Measurements from ENCODE around the gene NEAT1. TPM values are rescaled to one million over a fixed set of nuclear protein-coding genes. Genes with fewer than 3 reads are reported as not detected.

Gene NEAT1
- total and polyA plus RNA-seq, 5 experiments from 2014 or later, result 1.3 to 414 (median 2.9) TPM

GRCh38 chr11:65390099-65390941 lies 32.3 kb upstream of the NEAT1 start:
- peak overlapping the region in 8 of 10 donors; percentile 4 to 68 (median 44) for H3K27ac Mint-ChIP-seq
- no peaks in the 10 kb centered on the region for H3K9me3 Mint-ChIP-seq
- peak overlapping the region in 8 of 10 donors; percentile 9 to 50 (median 34) for H3K4me3 Mint-ChIP-seq
- H3K27me3 Mint-ChIP-seq, result no peaks in the 10 kb centered on the region
- peaks cover 0 to 22% (median 0%) of the 10 kb centered on the region in 3 donors for H3K36me3 Mint-ChIP-seq
- DNase-seq (peak in 1 of 10 donors; percentile 7), ATAC-seq (no peak)
- POLR2A ChIA-PET, result interaction anchor here (0.6 to 17.5 kb wide), 8 partner anchors 9 to 1011 kb away, joined by 3 to 396 read pairs (median 4); partner anchors contain the start of genes MALAT1 and NEAT1
- H3K4me1 Mint-ChIP-seq, result peaks cover 20 to 64% (median 54%) of the 10 kb centered on the region in 4 donors

GRCh38 chr11:65390996-65391395 lies 31.6 kb upstream of the NEAT1 start:
- H3K27me3 Mint-ChIP-seq, result no peaks in the 10 kb centered on the region
- H3K27ac Mint-ChIP-seq, result peak overlapping the region in 3 of 10 donors; percentile 11 to 47 (median 11)
- ATAC-seq, result no peak
- no peaks in the 10 kb centered on the region for H3K9me3 Mint-ChIP-seq
- peaks cover 0 to 27% (median 0%) of the 10 kb centered on the region in 3 donors for H3K36me3 Mint-ChIP-seq
- H3K4me3 Mint-ChIP-seq, result peak overlapping the region in 4 of 10 donors; percentile 19 to 45 (median 34)
- peaks cover 19 to 60% (median 48%) of the 10 kb centered on the region in 4 donors for H3K4me1 Mint-ChIP-seq
- DNase-seq, result peak in 1 of 10 donors; percentile 43
- POLR2A ChIA-PET, result interaction anchor here (0.6 to 17.5 kb wide), 6 partner anchors 9 to 1011 kb away, joined by 3 to 396 read pairs (median 6); partner anchors contain the start of genes MALAT1, NEAT1 and SLC25A45

GRCh38 chr11:65392186-65392829 lies 30.3 kb upstream of the NEAT1 start:
- H3K36me3 Mint-ChIP-seq, result peaks cover 0 to 32% (median 0%) of the 10 kb centered on the region in 3 donors
- no peaks in the 10 kb centered on the region for H3K9me3 Mint-ChIP-seq
- ATAC-seq (no peak), DNase-seq (peak in 1 of 10 donors; percentile 43)
- H3K27me3 Mint-ChIP-seq, result no peaks in the 10 kb centered on the region
- no peak overlapping the region for H3K4me3 Mint-ChIP-seq
- H3K4me1 Mint-ChIP-seq, result peaks cover 18 to 50% (median 40%) of the 10 kb centered on the region in 4 donors
- peak overlapping the region in 3 of 10 donors; percentile 1 to 79 (median 7) for H3K27ac Mint-ChIP-seq
- POLR2A ChIA-PET, result interaction anchor here (1.0 to 17.5 kb wide), 4 partner anchors 10 to 111 kb away, joined by 3 to 396 read pairs (median 144); partner anchors contain the start of genes MALAT1, NEAT1 and SLC25A45

- POLR2A ChIA-PET, result interaction anchor here (1.4 to 17.5 kb wide), 3 partner anchors 11 to 111 kb away, joined by 4 to 396 read pairs (median 7); partner anchors contain the start of genes MALAT1 and SLC25A45
- ATAC-seq (no peak), DNase-seq (peak in 1 of 10 donors; percentile 16)
- H3K36me3 Mint-ChIP-seq, result peaks cover 0 to 38% (median 0%) of the 10 kb centered on the region in 3 donors
- peaks cover 18 to 49% (median 36%) of the 10 kb centered on the region in 4 donors for H3K4me1 Mint-ChIP-seq
- no peak overlapping the region for H3K4me3 Mint-ChIP-seq
- H3K9me3 Mint-ChIP-seq, result no peaks in the 10 kb centered on the region
- peak overlapping the region in 1 of 10 donors; percentile 37 for H3K27ac Mint-ChIP-seq
- H3K27me3 Mint-ChIP-seq, result no peaks in the 10 kb centered on the region
Measured at GRCh38 chr11:65392899-65393298, 29.7 kb upstream of the NEAT1 start.

- H3K4me3 Mint-ChIP-seq, result no peak overlapping the region
- peak overlapping the region in 1 of 10 donors; percentile 37 for H3K27ac Mint-ChIP-seq
- no peak for DNase-seq
- ATAC-seq, result no peak
- peaks cover 0 to 44% (median 4%) of the 10 kb centered on the region in 3 donors for H3K36me3 Mint-ChIP-seq
- H3K4me1 Mint-ChIP-seq, result peaks cover 19 to 42% (median 29%) of the 10 kb centered on the region in 4 donors
- no peaks in the 10 kb centered on the region for H3K27me3 Mint-ChIP-seq
- H3K9me3 Mint-ChIP-seq, result no peaks in the 10 kb centered on the region
- POLR2A ChIA-PET, result interaction anchor here (0.6 to 17.5 kb wide), 4 partner anchors 15 to 120 kb away, joined by 3 to 396 read pairs (median 4); partner anchors contain the start of gene MALAT1
Measured at GRCh38 chr11:65393513-65394079, 29.0 kb upstream of the NEAT1 start.

- DNase-seq (no peak), ATAC-seq (no peak)
- POLR2A ChIA-PET, result interaction anchor here (0.6 to 17.5 kb wide), 5 partner anchors 16 to 120 kb away, joined by 3 to 396 read pairs (median 4); partner anchors contain the start of gene MALAT1
- peaks cover 13 to 37% (median 24%) of the 10 kb centered on the region in 4 donors for H3K4me1 Mint-ChIP-seq
- H3K36me3 Mint-ChIP-seq, result peaks cover 0 to 44% (median 6%) of the 10 kb centered on the region in 3 donors
- no peak overlapping the region for H3K27ac Mint-ChIP-seq
- no peak overlapping the region for H3K4me3 Mint-ChIP-seq
- no peaks in the 10 kb centered on the region for H3K27me3 Mint-ChIP-seq
- no peaks in the 10 kb centered on the region for H3K9me3 Mint-ChIP-seq
Measured at GRCh38 chr11:65394125-65394536, 28.5 kb upstream of the NEAT1 start.

- POLR2A ChIA-PET, result interaction anchor here (0.6 to 1.1 kb wide), 3 partner anchors 101 to 150 kb away, joined by 3 read pairs; no protein-coding TSS in a partner anchor
- no peaks in the 10 kb centered on the region for H3K9me3 Mint-ChIP-seq
- H3K27ac Mint-ChIP-seq, result no peak overlapping the region
- H3K4me1 Mint-ChIP-seq, result peaks cover 0 to 19% (median 14%) of the 10 kb centered on the region in 4 donors
- DNase-seq (no peak), ATAC-seq (no peak)
- H3K27me3 Mint-ChIP-seq, result no peaks in the 10 kb centered on the region
- H3K4me3 Mint-ChIP-seq, result no peak overlapping the region
- H3K36me3 Mint-ChIP-seq, result peaks cover 0 to 58% (median 8%) of the 10 kb centered on the region in 3 donors
Measured at GRCh38 chr11:65395961-65396530, 26.6 kb upstream of the NEAT1 start.

GRCh38 chr11:65396769-65397745 lies 25.5 kb upstream of the NEAT1 start:
- H3K36me3 Mint-ChIP-seq, result peaks cover 0 to 65% (median 8%) of the 10 kb centered on the region in 3 donors

GRCh38 chr11:65398362-65398910 lies 24.2 kb upstream of the NEAT1 start:
- peaks cover 2 to 6% (median 6%) of the 10 kb centered on the region in 4 donors for H3K4me1 Mint-ChIP-seq
- POLR2A ChIA-PET, result interaction anchor here (0.7 to 2.0 kb wide), 2 partner anchors 25 to 73 kb away, joined by 4 read pairs; no protein-coding TSS in a partner anchor
- DNase-seq, result no peak

More at GRCh38 chr11:65396769-65397745, 25.5 kb upstream of the NEAT1 start:
- no peak overlapping the region for H3K4me3 Mint-ChIP-seq
- H3K4me1 Mint-ChIP-seq, result peaks cover 0 to 11% (median 9%) of the 10 kb centered on the region in 4 donors
- H3K9me3 Mint-ChIP-seq, result no peaks in the 10 kb centered on the region
- POLR2A ChIA-PET, result interaction anchor here (0.6 to 2.0 kb wide), 3 partner anchors 27 to 151 kb away, joined by 3 to 4 read pairs (median 3); no protein-coding TSS in a partner anchor
- H3K27ac Mint-ChIP-seq, result peak overlapping the region in 3 of 10 donors; percentile 8 to 65 (median 56)
- DNase-seq (no peak), ATAC-seq (no peak)
- no peaks in the 10 kb centered on the region for H3K27me3 Mint-ChIP-seq

GRCh38 chr11:65399249-65399648 lies 23.3 kb upstream of the NEAT1 start:
- no peaks in the 10 kb centered on the region for H3K9me3 Mint-ChIP-seq
- POLR2A ChIA-PET, result no interaction called here
- no peak overlapping the region for H3K27ac Mint-ChIP-seq
- H3K27me3 Mint-ChIP-seq, result no peaks in the 10 kb centered on the region
- DNase-seq (no peak), ATAC-seq (no peak)
- no peak overlapping the region for H3K4me3 Mint-ChIP-seq
- H3K36me3 Mint-ChIP-seq, result peaks cover 0 to 69% (median 8%) of the 10 kb centered on the region in 3 donors
- peaks cover 6 to 11% (median 10%) of the 10 kb centered on the region in 4 donors for H3K4me1 Mint-ChIP-seq

More at GRCh38 chr11:65398362-65398910, 24.2 kb upstream of the NEAT1 start:
- peak overlapping the region in 2 of 10 donors; percentile 24 to 53 for H3K27ac Mint-ChIP-seq
- H3K27me3 Mint-ChIP-seq, result no peaks in the 10 kb centered on the region
- H3K9me3 Mint-ChIP-seq, result no peaks in the 10 kb centered on the region
- peaks cover 0 to 69% (median 8%) of the 10 kb centered on the region in 3 donors for H3K36me3 Mint-ChIP-seq
- no peak overlapping the region for H3K4me3 Mint-ChIP-seq
- no peak for ATAC-seq
